Endothelial cell of umbilical vein (primary cell): ENCODE measurements around the gene HOXB7. TPM values are rescaled to one million over a fixed set of nuclear protein-coding genes. Genes with fewer than 3 reads are reported as not detected.

Source experiments
- BruUV-seq: library from RNA; stranded (reverse); fragments of 400-500 nt; replicated peaks from 2 replicates; lab custom pipeline; 2021; lab: Mats Ljungman, UMichigan
- CTCF ChIA-PET: fragments of 300-600, 350-600 bp; sonication (Branson Sonifier 250); formaldehyde crosslinking; loops from one replicate; lab custom pipeline; 2021; ENCODE audit warnings: antibody characterized with exemption, inconsistent platforms; lab: Charles Lee
- POLR2A ChIA-PET: fragments of 300-600, 350-600 bp; sonication (Branson Sonifier 250); formaldehyde crosslinking; loops from one replicate; lab custom pipeline; 2021; ENCODE audit warnings: antibody characterized with exemption, inconsistent platforms; lab: Charles Lee
- DNase-seq: peaks from one replicate; pipeline ENCODE4 v3.0.0-alpha.2; 2011; ENCODE audit warnings: low read depth, low spot score
- FAIRE-seq: peaks from 2 replicates; lab custom pipeline; 2011; peaks lifted over from hg19 to GRCh38; lab: Jason Lieb, UNC
- H2AFZ ChIP-seq: 2 replicates; pipeline ENCODE4 v1.6.0; 2012; ENCODE audit warnings: low read depth, low read length, control low read depth, inconsistent platforms
- H3K27ac ChIP-seq: 2 replicates; pipeline ENCODE4 v1.5.1; 2011; ENCODE audit warnings: low read depth, mild to moderate bottlenecking, control low read depth, low read length, moderate library complexity; ENCODE audit not compliant: insufficient read depth
- H3K27me3 ChIP-seq, 2 experiments: 2 replicates each; pipeline versions ENCODE4 v1.6.0 to v1.6.1; 2011; ENCODE audit warnings: low read length in 2 of 2, mixed read lengths in 1 of 2; ENCODE audit not compliant: control insufficient read depth in 2 of 2, insufficient read depth in 2 of 2
- H3K36me3 ChIP-seq, 2 experiments: 2 replicates in 1 of 2; 3 replicates in 1 of 2; pipeline ENCODE4 v1.5.1; 2011; ENCODE audit warnings: low read length in 2 of 2, mild to moderate bottlenecking in 1 of 2, moderate library complexity in 1 of 2; ENCODE audit not compliant: control insufficient read depth in 2 of 2, insufficient read depth in 2 of 2; ENCODE audit errors: extremely low read depth in 1 of 2
- H3K4me1 ChIP-seq: 3 replicates; pipeline ENCODE4 v1.5.1; 2011; ENCODE audit warnings: mild to moderate bottlenecking, low read length; ENCODE audit not compliant: control insufficient read depth, insufficient read depth; ENCODE audit errors: extremely low read depth
- H3K4me2 ChIP-seq: 2 replicates; pipeline ENCODE4 v1.6.1; 2011; ENCODE audit warnings: low read length, control low read depth, mixed read lengths; ENCODE audit not compliant: insufficient read depth
- H3K4me3 ChIP-seq, 3 experiments: fragments of 200-600 bp in 1 of 3; sonication (generic), shearing (Covaris generic) in 1 of 3; replicated peaks in 1 of 3; 2 replicates each; pipeline ENCODE4 v1.5.1; 2011 to 2016; ENCODE audit warnings: control low read depth in 3 of 3, low read length in 3 of 3, mild to moderate bottlenecking in 2 of 3, inconsistent platforms in 1 of 3, low read depth in 1 of 3, moderate library complexity in 1 of 3; ENCODE audit not compliant: insufficient read depth in 1 of 3
- H3K79me2 ChIP-seq: 2 replicates; pipeline ENCODE4 v1.6.0; 2012; ENCODE audit warnings: low read length, inconsistent platforms; ENCODE audit not compliant: control insufficient read depth, insufficient read depth
- H3K9ac ChIP-seq: replicated peaks from 2 replicates; pipeline ENCODE3; 2011; ENCODE audit warnings: low read length, control low read depth; ENCODE audit not compliant: insufficient read depth; ENCODE audit errors: extremely low read depth
- H3K9me1 ChIP-seq: replicated peaks from 3 replicates; pipeline ENCODE4 v1.6.0; 2011; ENCODE audit warnings: mild to moderate bottlenecking, low read length; ENCODE audit not compliant: control insufficient read depth, insufficient read depth; ENCODE audit errors: extremely low read depth
- H3K9me3 ChIP-seq: replicated peaks from 2 replicates; pipeline ENCODE4 v1.5.1; 2012; ENCODE audit warnings: low read length, inconsistent platforms; ENCODE audit not compliant: control insufficient read depth, insufficient read depth
- H4K20me1 ChIP-seq: replicated peaks from 2 replicates; pipeline ENCODE3; 2011; ENCODE audit warnings: mild to moderate bottlenecking, low read length; ENCODE audit not compliant: control insufficient read depth, insufficient read depth; ENCODE audit errors: extremely low read depth
- CTCF ChIP-seq, 2 donors: IDR thresholded peaks; 1 replicate in 1 of 2; 2 replicates in 1 of 2; pipeline ENCODE4 v1.5.1; 2011; ENCODE audit warnings: low read length in 2 of 2, mild to moderate bottlenecking in 2 of 2, moderate library complexity in 2 of 2, control low read depth in 1 of 2, inconsistent platforms in 1 of 2, low read depth in 1 of 2; ENCODE audit not compliant: insufficient read depth in 1 of 2; ENCODE audit errors: extremely low read depth in 1 of 2
- EZH2 ChIP-seq: IDR thresholded peaks from 2 replicates; pipeline ENCODE4 v1.6.1; 2012; ENCODE audit warnings: borderline replicate concordance, low read depth, mild to moderate bottlenecking, moderate library complexity, low read length, inconsistent platforms; ENCODE audit not compliant: severe bottlenecking
- FOS ChIP-seq: IDR thresholded peaks from 2 replicates; pipeline ENCODE4 v1.6.1; 2011; ENCODE audit warnings: mild to moderate bottlenecking, low read length, moderate library complexity, borderline replicate concordance; ENCODE audit not compliant: insufficient read depth
- GATA2 ChIP-seq: IDR thresholded peaks from 2 replicates; pipeline ENCODE4 v1.7.0; 2011; ENCODE audit warnings: low read depth, mild to moderate bottlenecking, moderate library complexity, mixed read lengths, low read length; ENCODE audit not compliant: insufficient read length, insufficient read depth
- JUN ChIP-seq: IDR thresholded peaks from 2 replicates; pipeline ENCODE4 v1.6.1; 2011; ENCODE audit warnings: borderline replicate concordance, low read depth; ENCODE audit not compliant: insufficient read length, insufficient read depth
- MAX ChIP-seq: IDR thresholded peaks from 2 replicates; pipeline ENCODE4 v1.6.1; 2011; ENCODE audit not compliant: insufficient read depth, insufficient read length
- MYC ChIP-seq: IDR thresholded peaks from one replicate; pipeline ENCODE4 v1.6.1; 2011; ENCODE audit warnings: mild to moderate bottlenecking, low read depth, low read length
- POLR2A ChIP-seq: IDR thresholded peaks from 2 replicates; pipeline ENCODE4 v1.6.1; 2012; ENCODE audit warnings: low read depth, mild to moderate bottlenecking, control low read depth, low read length
- POLR2AphosphoS5 ChIP-seq: IDR thresholded peaks from 2 replicates; pipeline ENCODE4 v1.6.1; 2012; ENCODE audit warnings: low read depth, mild to moderate bottlenecking, control low read depth, low read length, moderate library complexity; ENCODE audit not compliant: insufficient read depth
- dilution Hi-C: fragments of 300-500 bp; cut with MboI; formaldehyde crosslinking; loops from one replicate; pipeline ENCODE4 v1.15.0; 2019; ENCODE audit warnings: low sequenced_read_pairs; ENCODE audit not compliant: extremely low pct_ligation_motif_present
- intact Hi-C: fragments of 100-400 bp; cut with micrococcal nuclease; formaldehyde crosslinking; loops from one replicate; pipeline ENCODE4 v1.10.0; 2022
- polyA plus RNA-seq, 4 experiments: library from polyadenylated mRNA; depleted of rRNA in 3 of 4; stranded (reverse) in 3 of 4; unstranded in 1 of 4; fragments of >200 nt; gene quantifications; 2 replicates each; pipeline versions ENCODE4 v1.2.1 to v1.2.3, GENCODE V29; 2011 to 2012; ENCODE audit warnings: missing spikeins in 1 of 4
- total RNA-seq: library from RNA; stranded (reverse); gene quantifications from 2 replicates; pipeline ENCODE4 v1.2.3, GENCODE V29; 2021

Gene HOXB7
- total and polyA plus RNA-seq, 2 donors (not counting 3 experiments of a cell fraction or from before 2014, with no cell fraction given), result 23.5 to 24.5 TPM

GRCh38 chr17:48594538-48595277 lies 16.1 kb downstream of the HOXB7 start:
- TF ChIP-seq MAX, result no peak
- TF ChIP-seq POLR2A, result no peak
- TF ChIP-seq POLR2AphosphoS5, result no peak
- no peak for TF ChIP-seq MYC
- no peaks in the 10 kb centered on the region for H3K9me1 ChIP-seq
- no peaks in the 10 kb centered on the region for H3K27me3 ChIP-seq
- FAIRE-seq, result no peak
- no peaks in the 10 kb centered on the region for H3K9me3 ChIP-seq
- H3K4me3 ChIP-seq, result no peak overlapping the region
- no peak overlapping the region for H3K4me2 ChIP-seq
- peak overlapping the region; percentile 0 for H3K27ac ChIP-seq
- H3K79me2 ChIP-seq, result peaks cover 51% of the 10 kb centered on the region
- H3K4me1 ChIP-seq, result peaks cover 22% of the 10 kb centered on the region
- intact Hi-C loops (loop anchor here (1.0 kb wide), 1 partner anchor 379 kb away; no protein-coding TSS in a partner anchor), dilution Hi-C loops (no loop called here)
- ChIA-PET CTCF (interaction anchor here (0.8 to 4.2 kb wide), 9 partner anchors 18 to 335 kb away, joined by 3 to 31 read pairs (median 6); no protein-coding TSS in a partner anchor), POLR2A (no interaction called here)
- no peak for DNase-seq
- H4K20me1 ChIP-seq, result no peaks in the 10 kb centered on the region
- peaks cover 3 to 11% of the 10 kb centered on the region in 2 experiments for H3K36me3 ChIP-seq
- H2AFZ ChIP-seq, result no peak overlapping the region
- no TSS peak for BruUV-seq
- H3K9ac ChIP-seq, result no peak overlapping the region

GRCh38 chr17:48593840-48594537 lies 16.8 kb downstream of the HOXB7 start:
- FAIRE-seq, result peak; percentile 83
- Histone ChIP-seq H3K27me3 (no peaks in the 10 kb centered on the region), H3K9ac (no peak overlapping the region), H3K27ac (peak overlapping the region; percentile 0), H3K4me3 (no peak overlapping the region), H3K9me3 (no peaks in the 10 kb centered on the region), H4K20me1 (no peaks in the 10 kb centered on the region), H2AFZ (no peak overlapping the region), H3K4me2 (peak overlapping the region; percentile 13), H3K4me1 (peaks cover 25% of the 10 kb centered on the region), H3K79me2 (peaks cover 43% of the 10 kb centered on the region), H3K9me1 (no peaks in the 10 kb centered on the region), H3K36me3 (peaks cover 3 to 11% of the 10 kb centered on the region in 2 experiments)
- CTCF ChIA-PET, result interaction anchor here (0.8 to 4.2 kb wide), 19 partner anchors 19 to 385 kb away, joined by 3 to 31 read pairs (median 4); no protein-coding TSS in a partner anchor
- peak; percentile 86 for DNase-seq
- intact Hi-C loops (loop anchor here (1.0 kb wide), 2 partner anchors 98 to 379 kb away; no protein-coding TSS in a partner anchor), dilution Hi-C loops (no loop called here)
- BruUV-seq, result no TSS peak
- POLR2A ChIA-PET, result no interaction called here
- TF ChIP-seq GATA2 (no peak), POLR2AphosphoS5 (peak; percentile 35), POLR2A (no peak), MAX (no peak), EZH2 (no peak), CTCF (IDR thresholded peaks at IDR 0.05; ENCODE audit: extremely low read depth in 1 of 2, insufficient read depth in 1 of 2, low read depth in 1 of 2, low read length in 2 of 2) (peak; percentile 95 to 97), JUN (no peak), MYC (no peak), FOS (no peak)
